Astrocyte of the cerebellum (primary cell): ENCODE data around the gene C22orf31.

ENCODE experiments used
- DNase-seq: peaks from one replicate; pipeline ENCODE4 v3.0.0-alpha.2; 2011; ENCODE audit warnings: low read depth
- H3K4me3 ChIP-seq: 2 replicates; pipeline ENCODE4 v1.5.1; 2011; ENCODE audit warnings: mild to moderate bottlenecking, low read depth, low read length, moderate library complexity
- in situ Hi-C: cut with HindIII; loops from 2 replicates; pipeline ENCODE4 v1.10.0; 2017; ENCODE audit warnings: low sequenced_read_pairs
- TF ChIP-seq, protein P1 (sequence below): IDR thresholded peaks from 2 replicates; pipeline ENCODE4 v1.5.1; 2012; ENCODE audit warnings: low read length, low read depth, moderate library complexity, mild to moderate bottlenecking; ENCODE audit errors: missing control alignments

Gene C22orf31

DNA sequence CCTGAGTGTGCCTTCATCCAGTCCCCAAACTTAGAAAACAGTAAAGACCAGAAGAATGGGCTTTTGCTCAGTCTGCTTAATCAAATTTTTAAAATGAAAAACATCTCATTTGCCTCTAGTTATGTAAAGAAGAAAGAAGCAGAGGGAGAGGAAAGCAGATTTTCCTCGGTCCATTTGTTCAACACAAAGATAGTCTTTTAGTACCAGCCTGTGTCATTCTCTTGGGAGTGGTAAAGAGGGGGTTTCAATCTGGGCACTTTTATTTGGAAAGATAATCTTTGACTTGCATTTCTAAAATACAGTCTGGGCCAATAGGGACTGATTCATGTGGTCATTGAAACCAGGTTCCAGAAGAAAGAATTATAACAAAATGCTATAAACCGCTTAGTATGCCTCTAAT is 40.7 kb upstream of the C22orf31 start:
- DNase-seq, result no peak
- TF ChIP-seq, protein P1, sequence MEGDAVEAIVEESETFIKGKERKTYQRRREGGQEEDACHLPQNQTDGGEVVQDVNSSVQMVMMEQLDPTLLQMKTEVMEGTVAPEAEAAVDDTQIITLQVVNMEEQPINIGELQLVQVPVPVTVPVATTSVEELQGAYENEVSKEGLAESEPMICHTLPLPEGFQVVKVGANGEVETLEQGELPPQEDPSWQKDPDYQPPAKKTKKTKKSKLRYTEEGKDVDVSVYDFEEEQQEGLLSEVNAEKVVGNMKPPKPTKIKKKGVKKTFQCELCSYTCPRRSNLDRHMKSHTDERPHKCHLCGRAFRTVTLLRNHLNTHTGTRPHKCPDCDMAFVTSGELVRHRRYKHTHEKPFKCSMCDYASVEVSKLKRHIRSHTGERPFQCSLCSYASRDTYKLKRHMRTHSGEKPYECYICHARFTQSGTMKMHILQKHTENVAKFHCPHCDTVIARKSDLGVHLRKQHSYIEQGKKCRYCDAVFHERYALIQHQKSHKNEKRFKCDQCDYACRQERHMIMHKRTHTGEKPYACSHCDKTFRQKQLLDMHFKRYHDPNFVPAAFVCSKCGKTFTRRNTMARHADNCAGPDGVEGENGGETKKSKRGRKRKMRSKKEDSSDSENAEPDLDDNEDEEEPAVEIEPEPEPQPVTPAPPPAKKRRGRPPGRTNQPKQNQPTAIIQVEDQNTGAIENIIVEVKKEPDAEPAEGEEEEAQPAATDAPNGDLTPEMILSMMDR, result no peak
- no peak overlapping the region for H3K4me3 ChIP-seq
- in situ Hi-C loops, result no loop called here

DNA sequence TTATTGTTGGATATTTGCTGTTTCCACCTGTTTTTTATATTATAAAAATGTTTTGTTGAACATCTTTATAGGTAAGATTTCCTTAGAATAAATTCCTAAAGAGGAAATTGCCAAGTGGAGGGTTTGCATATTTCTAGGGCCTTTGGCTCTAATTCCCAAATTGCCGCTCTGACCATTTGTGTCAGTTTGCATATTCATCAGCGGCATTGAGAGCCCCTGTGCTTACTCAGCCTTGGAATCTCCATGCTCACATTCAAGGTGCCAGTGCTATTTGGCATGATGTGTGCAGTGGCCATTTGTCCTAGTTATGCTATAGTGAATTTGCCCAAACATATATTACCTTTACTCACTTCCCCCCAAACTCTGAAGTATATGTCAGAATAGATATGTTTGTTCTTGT is 36.7 kb upstream of the C22orf31 start:
- H3K4me3 ChIP-seq, result no peak overlapping the region
- in situ Hi-C loops, result no loop called here
- TF ChIP-seq, protein P1, result no peak
- no peak for DNase-seq

DNA sequence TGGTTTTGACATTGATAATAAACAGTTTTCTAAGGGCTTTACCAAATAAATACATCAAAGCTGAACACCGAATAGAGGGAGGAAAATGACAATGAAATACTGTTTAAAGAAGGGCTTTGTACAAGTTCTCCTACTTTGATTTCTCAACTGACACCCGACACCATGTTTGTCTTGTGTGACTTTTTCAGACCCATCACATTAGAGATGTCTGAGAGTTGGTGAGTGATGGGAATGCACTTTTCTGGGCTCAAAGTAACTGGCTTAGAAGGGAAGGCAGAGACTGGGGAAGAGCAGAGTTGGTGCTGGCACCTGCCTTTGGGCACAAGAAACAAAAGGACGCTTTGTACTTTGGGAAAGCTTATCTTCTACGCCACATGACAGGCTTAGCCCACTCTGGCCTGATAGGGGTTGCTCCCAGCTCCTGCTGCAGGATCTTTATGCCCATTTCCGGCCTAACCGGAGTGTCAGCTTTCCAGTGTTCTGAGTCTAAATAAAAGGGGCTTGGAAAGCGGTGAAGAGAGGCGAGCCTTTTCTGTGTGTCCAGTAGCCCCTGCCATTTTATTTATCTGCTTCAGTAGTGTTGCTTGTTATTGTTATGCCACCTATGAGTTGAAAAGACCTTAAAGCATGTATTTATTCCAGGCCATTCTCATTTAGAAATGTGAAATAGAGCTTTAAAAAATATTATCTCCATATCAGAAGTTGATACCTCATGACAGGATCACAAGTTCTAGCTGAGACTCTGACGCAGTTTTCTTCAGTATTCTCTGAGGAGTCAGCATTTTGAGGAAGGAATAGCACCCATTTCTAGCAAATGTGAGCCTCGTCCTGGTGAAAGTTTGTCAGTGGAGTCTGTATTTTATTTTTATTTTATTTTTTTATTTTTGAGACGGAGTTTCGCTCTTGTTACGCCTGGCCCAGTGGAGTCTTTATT is 35.4 kb upstream of the C22orf31 start:
- TF ChIP-seq, protein P1, result no peak
- in situ Hi-C loops, result no loop called here
- no peak overlapping the region for H3K4me3 ChIP-seq
- no peak for DNase-seq

DNA sequence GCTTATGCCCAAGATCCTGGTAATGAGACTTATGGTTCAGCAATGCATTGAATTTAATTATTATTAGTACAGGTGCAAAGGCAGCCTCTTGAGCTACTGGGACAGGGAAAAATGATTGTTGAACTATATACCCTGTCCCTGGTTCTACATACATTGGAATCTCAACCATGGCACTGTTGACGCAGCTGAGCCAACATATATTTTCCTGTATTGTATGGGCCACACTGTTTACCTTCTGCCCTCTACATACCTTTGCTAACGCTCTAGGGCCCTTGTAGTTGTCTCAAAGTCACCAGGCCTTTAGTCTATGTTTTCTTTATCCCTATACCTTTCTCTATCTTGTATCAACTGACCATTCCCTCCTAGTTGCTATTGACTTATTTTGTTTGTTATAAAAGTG is 33.8 kb upstream of the C22orf31 start:
- no peak for DNase-seq
- in situ Hi-C loops, result no loop called here
- H3K4me3 ChIP-seq, result no peak overlapping the region
- TF ChIP-seq, protein P1, result no peak

DNA sequence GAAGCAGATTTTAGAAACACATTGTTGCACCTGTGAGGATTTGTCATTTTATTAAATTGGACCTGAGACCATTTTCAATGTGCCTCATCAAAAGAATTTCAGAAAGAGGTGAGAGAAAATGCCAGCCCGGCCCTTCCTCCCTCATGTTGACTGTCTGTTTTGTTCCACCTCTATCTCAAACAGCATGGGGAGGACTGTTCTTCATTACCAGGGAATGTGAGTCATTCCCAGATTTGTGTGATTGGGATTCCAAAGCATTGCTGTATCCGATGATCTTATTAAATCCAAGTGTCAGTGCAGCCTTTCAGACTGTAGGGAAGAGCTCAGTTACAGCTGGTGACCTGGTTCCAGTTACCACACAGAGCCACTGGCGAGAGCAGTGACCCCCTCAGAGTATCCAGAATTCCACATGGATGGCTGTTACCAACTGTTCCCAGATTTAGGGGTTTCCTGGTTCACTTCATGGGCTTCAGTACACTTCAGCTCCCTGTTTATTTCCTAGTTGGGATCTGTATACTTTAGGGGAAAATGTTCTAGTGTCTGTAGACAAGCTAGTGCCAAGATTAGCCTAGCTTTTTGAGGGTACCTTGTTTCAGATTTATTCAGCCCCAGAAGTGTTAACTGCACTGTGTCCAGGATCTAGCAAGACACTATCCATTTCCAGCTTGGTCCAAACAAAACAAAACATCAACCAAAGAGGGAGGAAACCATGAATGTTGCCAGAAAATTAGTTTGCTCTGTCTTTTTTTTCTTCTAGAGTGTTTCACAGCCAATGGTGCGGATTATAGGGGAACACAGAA is 32.1 kb upstream of the C22orf31 start:
- peak; percentile 43 for DNase-seq
- in situ Hi-C loops, result loop anchor here (5.0 kb wide), 1 partner anchor 39 kb away; no protein-coding TSS in a partner anchor
- H3K4me3 ChIP-seq, result no peak overlapping the region
- TF ChIP-seq, protein P1, result no peak

DNA sequence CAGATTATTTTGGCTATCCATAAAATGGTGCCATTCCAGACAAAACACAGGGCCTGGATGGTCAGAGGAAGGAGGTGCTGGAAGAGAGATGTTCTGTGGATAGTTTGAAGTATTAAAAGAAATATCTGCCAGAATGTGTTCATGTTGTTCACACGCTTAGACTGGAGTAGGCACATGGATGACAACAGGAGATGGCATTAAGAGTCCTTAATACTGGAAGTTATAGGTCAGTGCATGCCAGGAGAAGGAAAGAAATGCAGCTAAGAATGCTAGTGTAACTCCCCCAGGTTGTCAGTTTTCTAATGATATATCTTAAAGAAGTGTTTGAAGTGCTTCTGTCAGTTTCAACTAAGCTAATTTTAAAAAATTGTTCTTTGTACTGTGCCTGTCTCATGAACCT is 31.4 kb upstream of the C22orf31 start:
- TF ChIP-seq, protein P1, result no peak
- DNase-seq, result no peak
- in situ Hi-C loops, result loop anchor here (5.0 kb wide), 1 partner anchor 39 kb away; no protein-coding TSS in a partner anchor
- no peak overlapping the region for H3K4me3 ChIP-seq
